Peyer's patch (tissue), 4 donors: Measurements from ENCODE around the gene ELFN1.

Experiments used
- CTCF ChIP-seq, 6 experiments: fragments of 450-650 bp in 4 of 6; fragments of 200-600 bp in 2 of 6; sonication (generic) in 1 of 6; IDR thresholded peaks; one replicate each; pipeline ENCODE4 v1.5.1; 2017 to 2019; ENCODE audit warnings: antibody characterized with exemption in 6 of 6, mild to moderate bottlenecking in 3 of 6, moderate library complexity in 1 of 6
- POLR2A ChIP-seq, 2 donors: fragments of 450-650 bp; IDR thresholded peaks; one replicate each; pipeline ENCODE4 v1.5.1; 2017; ENCODE audit warnings: antibody characterized with exemption in 2 of 2, mild to moderate bottlenecking in 2 of 2, moderate library complexity in 2 of 2

- TF ChIP-seq CTCF (IDR thresholded peaks at IDR 0.05), result no peak
- TF ChIP-seq POLR2A (IDR thresholded peaks at IDR 0.05), result no peak
Observed at GRCh38 chr7:1735262-1735661, 65.2 kb downstream of the ELFN1 start.
